HTR-8/SVneo (cell line): ENCODE data around the gene NDUFS2.

Source experiments
- DNase-seq: peaks from one replicate; pipeline ENCODE4 v3.0.0; 2011; ENCODE audit warnings: low spot score, mixed read lengths; ENCODE audit not compliant: insufficient read length
- FAIRE-seq: peaks from 2 replicates; lab custom pipeline; 2011; peaks lifted over from hg19 to GRCh38; lab: Jason Lieb, UNC

The NDUFS2 gene

DNA sequence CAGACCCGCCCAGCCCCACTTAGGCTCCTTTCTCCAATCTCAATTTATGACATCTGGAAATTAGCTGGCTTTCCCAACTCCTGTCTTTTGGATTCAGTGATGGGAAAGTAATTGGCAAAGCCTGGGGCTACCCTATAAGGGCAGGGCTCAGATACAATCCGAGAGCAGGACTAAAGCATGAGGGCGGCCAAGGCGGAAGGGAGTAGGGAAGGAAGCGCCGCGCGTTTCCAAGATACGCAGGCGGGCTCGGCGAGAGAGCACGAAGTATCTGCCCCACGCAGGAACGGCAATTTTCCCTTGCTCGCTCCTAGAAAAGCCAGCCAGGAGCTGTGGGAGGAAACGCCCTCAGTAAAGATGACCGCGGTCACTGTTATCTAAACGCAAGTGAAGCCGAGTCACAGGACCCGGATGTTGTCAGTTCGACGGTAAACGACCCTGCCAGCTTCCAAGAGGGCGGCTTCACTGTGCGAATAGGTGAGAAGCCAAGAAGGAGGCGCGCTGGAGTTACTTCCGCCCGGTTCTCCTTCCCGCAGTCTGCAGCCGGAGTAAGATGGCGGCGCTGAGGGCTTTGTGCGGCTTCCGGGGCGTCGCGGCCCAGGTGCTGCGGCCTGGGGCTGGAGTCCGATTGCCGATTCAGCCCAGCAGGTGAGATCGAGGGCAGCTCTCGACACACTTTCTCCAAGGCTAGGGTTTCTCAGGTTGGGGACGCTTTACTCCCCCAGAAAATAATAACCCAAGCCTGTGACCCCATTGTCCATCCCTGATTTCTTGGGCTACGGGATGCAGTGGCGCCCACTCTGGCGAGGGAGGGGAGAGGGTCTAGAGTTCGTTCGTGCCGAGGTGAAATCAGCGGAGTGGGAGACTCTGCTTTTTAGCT lies at the start of gene NDUFS2:
Gene NDUFS2 (plus strand): TSS at position 532 of the 877 bp plus-strand sequence. CDS start 19 bp downstream, at position 551.
- DNase-seq (peak; percentile 86), FAIRE-seq (no peak)

DNA sequence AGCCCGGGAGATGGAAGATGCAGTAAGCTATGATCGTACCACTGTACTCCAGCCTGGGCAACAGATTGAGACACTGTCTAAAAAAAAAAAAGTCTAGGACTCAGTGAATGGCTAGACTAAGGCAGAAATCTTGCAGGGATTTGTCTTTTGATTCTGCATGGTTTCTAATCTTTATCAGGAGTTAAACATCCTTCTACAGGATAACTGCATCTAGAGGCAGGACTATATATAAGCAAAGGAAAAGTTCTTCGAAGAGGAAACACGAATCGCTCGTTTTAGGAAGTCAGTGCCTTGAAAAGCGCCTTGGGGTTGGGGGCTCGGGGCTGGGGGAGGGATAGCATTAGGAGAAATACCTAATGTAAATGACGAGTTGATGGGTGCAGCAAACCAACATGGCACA lies 49.0 kb upstream of the NDUFS2 start:
- FAIRE-seq = no peak
- DNase-seq = no peak

DNA sequence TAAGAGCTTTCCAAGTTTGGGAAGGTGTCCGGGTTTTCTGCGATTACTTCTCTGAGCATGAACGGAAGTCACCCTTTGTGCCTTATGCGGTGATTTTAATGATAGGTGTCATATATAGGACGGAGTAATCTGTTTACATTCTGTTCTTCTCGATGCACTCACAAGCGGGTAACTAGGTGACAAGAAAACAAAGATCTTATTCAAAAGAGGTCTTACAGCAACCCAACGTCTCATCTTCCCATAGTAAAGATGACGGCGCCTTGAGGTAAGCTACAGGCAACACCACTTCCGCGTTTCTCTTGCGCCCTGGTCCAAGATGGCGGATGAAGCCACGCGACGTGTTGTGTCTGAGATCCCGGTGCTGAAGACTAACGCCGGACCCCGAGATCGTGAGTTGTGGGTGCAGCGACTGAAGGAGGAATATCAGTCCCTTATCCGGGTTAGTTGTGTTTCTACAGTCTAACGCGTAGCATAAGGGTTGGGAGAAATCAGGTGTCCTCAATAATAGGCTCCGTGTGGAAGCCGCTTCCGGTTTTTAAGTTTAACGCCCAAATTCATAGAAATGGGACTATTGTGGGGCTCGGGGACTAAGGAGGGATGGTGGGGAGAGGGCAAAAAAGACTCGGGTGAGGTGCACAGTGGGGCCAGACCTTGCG lies 48.4 kb upstream of the NDUFS2 start, which contains the start of gene UFC1:
Gene UFC1 (plus strand): TSS at position 297 of the 656 bp plus-strand sequence. CDS start 20 bp downstream, at position 317.
- FAIRE-seq = no peak
- peak; percentile 74 for DNase-seq

DNA sequence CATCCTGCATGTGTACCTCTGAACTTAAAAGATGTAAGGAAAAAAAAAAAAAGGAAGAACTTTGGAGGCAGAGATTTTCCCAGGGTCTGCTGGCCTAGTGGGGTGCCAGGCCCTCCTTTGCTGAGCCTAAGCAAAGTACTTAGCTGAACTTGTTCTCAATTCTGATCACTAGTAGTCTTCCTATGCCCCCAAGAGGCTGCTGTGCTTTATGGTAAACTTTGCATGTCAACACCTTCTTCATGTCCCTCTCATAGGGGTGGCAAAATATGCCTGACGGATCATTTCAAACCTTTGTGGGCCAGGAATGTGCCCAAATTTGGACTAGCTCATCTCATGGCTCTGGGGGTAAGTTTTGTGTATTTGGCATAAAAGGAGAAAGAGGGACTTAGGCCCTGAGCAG lies 44.3 kb upstream of the NDUFS2 start:
- FAIRE-seq = no peak

DNA sequence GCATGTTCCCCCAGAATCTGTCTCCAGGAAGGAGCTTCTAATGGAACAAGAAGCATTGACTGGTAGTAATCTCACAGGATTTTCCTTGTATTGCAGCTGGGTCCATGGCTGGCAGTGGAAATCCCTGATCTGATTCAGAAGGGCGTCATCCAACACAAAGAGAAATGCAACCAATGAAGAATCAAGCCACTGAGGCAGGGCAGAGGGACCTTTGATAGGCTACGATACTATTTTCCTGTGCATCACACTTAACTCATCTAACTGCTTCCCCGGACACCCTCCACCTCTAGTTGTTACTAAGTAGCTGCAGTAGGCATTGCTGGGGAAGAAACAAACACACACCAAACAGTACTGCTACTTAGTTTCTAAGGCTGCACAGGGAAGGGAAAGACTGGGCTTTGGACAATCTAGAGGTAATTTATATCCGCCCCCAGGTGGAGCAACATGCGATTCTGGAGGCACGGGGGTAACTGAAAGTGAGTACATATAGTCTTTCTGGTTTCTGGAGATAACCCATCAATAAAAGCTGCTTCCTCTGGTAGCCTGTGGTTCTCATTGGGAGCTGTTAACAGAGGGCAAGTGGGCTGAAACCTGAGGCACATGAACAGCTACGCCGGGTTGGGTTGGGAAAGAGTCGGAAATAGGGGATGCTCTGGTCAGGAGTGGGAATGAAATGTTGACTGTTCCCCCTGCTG lies 43.7 kb upstream of the NDUFS2 start:
- no peak for DNase-seq
- no peak for FAIRE-seq

More for the DNA sequence above, 44.3 kb upstream of the NDUFS2 start:
- no peak for DNase-seq

DNA sequence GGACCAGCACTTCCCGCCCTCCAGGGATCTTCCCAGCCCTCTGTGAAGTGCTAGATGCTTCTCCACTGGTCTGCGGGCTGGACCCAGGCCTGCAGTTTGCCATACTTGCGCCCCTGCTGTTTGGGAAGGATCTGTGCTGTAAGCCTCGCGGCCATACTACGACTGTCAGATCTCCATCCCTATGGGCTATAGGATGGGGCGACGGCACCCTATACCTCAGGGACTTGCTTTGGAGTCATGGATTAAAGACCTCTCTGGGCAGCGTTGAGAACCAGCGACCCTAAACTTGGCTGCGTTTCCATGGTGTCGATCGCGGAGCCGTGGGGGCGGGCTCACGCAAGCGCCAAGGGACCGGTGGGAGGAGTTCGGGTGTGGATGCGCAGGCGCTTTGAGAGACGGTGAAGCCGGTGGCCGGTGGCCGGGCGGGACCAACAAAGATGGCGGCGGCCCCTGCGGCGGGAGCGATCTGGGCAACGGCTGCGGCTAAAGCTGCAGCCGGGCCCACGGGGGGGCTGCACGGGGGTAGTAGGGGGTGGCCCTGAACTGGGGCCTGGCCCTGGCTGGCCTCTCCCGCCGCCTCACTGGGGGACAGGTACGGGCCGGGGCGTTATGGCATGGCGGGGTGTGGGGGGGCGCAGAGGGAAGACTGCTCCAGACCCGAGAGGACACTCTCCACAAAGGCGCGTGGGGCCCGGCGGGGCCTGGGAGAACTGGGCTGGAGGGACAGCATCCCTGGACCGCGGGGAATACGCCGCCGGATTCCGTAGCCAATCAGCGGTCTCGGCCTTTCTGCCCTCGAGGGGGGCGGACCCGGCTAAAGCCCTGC lies 42.9 kb upstream of the NDUFS2 start, which contains the start of gene USP21:
Gene USP21 (plus strand): TSS at position 414 of the 826 bp plus-strand sequence. CDS start 1,141 bp downstream, outside the sequence.
- FAIRE-seq = no peak

DNA sequence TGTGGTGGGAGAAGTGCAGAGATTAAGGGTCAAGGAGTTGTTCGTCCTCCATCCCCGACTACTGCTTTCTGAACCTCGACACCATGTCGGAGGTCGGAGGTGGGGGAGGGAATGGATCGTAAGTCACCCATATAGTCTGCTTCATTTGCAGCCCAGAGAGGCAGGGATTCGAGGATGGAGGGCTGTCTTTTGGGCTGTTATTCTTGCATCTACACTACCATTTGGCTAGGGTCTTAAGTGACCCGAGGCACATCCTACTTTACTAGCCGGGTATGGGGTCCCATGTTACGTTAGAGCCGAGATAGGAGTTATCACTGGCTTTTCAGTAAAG lies 42.3 kb upstream of the NDUFS2 start:
- FAIRE-seq (no peak), DNase-seq (no peak)

More for the DNA sequence above, 42.9 kb upstream of the NDUFS2 start, which contains the start of gene USP21:
- DNase-seq = peak; percentile 88

DNA sequence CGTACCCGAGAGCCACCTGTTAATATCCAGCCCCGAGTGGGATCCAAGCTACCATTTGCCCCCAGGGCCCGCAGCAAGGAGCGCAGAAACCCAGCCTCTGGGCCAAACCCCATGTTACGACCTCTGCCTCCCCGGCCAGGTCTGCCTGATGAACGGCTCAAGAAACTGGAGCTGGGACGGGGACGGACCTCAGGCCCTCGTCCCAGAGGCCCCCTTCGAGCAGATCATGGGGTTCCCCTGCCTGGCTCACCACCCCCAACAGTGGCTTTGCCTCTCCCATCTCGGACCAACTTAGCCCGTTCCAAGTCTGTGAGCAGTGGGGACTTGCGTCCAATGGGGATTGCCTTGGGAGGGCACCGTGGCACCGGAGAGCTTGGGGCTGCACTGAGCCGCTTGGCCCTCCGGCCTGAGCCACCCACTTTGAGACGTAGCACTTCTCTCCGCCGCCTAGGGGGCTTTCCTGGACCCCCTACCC lies 41.5 kb upstream of the NDUFS2 start:
- no peak for FAIRE-seq
- DNase-seq = no peak

DNA sequence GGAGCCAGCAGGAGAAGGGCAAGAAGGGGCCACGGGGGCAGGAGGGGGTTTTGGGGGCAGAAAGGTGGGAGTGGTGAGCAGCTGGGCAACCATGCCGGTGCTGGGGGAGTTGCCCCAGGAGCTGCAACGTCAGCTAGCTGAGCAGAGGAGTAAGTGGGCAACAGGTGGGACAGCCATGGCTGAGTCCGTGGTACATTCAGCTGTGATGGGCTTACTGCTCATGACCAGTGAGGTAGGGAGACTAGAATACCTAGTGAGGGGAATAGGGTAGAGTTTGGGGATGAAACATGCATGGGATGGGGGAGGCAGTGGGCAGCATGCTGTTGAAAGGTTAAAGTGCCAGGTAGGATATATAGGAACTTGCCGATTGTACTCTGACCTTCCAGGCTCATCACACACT lies 40.5 kb upstream of the NDUFS2 start:
- FAIRE-seq = no peak
- DNase-seq = no peak

DNA sequence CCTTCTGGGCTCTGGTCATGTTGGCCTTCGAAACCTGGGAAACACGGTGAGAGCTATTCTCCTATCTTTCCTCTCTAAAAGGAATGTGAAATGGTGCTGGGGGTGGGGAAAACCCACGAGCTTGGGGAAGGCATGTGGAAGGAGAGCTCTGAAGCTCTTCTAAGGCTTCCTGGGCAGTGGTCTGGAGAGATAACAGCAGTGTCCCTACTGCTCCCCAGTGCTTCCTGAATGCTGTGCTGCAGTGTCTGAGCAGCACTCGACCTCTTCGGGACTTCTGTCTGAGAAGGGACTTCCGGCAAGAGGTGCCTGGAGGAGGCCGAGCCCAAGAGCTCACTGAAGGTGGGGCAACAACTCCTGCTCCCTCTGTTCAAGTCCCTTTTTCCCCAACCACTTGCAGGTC lies 40.1 kb upstream of the NDUFS2 start:
- DNase-seq = no peak
- no peak for FAIRE-seq

DNA sequence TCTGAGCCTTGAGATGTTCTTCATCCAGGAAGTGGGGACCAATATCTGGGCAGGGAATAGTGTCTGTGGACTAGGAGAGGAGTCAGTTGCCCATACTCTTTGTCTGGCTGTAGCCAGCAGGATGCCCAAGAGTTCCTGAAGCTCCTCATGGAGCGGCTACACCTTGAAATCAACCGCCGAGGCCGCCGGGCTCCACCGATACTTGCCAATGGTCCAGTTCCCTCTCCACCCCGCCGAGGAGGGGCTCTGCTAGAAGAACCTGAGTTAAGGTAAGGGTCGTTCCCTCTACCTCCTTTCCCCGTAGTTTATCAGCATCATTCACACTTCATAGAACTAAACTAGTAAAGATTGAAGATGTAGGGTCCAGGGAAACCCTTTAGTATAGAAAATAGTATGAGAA lies 39.4 kb upstream of the NDUFS2 start:
- FAIRE-seq = no peak
- DNase-seq = no peak

DNA sequence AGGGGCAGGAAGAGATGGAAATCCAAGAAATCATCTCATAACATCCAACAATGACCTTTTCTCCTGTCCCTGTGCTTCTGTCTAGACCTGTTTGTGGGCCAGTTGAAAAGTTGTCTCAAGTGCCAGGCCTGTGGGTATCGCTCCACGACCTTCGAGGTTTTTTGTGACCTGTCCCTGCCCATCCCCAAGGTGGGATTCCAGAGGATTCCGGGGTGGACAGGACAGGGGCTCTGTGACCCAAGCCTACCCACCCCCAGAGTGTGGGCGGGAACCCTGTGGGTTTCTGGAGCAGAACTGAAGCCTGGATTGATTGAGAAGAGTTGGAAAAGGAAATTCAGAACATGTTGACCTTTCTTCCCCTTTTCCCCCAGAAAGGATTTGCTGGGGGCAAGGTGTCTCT lies 38.4 kb upstream of the NDUFS2 start:
- FAIRE-seq (no peak), DNase-seq (no peak)

DNA sequence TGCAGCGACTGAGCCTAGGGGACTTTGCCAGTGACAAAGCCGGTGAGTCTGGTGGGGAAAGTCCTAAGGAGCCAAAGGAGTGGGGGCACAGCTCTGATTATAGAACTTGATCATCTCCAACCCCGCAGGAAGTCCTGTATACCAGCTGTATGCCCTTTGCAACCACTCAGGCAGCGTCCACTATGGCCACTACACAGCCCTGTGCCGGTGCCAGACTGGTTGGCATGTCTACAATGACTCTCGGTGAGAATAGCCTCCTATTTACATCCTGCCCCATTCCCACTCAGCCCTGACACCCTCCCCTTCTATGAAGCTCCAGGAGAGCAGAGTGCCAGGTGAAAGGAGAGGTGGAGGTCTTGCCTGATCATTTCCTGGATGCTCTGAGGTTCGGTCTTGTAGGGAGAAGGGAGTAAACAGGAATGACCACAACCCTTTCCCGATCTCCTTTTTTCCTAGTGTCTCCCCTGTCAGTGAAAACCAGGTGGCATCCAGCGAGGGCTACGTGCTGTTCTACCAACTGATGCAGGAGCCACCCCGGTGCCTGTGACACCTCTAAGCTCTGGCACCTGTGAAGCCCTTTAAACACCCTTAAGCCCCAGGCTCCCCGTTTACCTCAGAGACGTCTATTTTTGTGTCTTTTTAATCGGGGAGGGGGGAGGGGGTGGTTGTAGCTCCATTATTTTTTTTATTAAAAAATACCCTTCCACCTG lies 37.1 kb upstream of the NDUFS2 start:
- FAIRE-seq = no peak
- DNase-seq = no peak

DNA sequence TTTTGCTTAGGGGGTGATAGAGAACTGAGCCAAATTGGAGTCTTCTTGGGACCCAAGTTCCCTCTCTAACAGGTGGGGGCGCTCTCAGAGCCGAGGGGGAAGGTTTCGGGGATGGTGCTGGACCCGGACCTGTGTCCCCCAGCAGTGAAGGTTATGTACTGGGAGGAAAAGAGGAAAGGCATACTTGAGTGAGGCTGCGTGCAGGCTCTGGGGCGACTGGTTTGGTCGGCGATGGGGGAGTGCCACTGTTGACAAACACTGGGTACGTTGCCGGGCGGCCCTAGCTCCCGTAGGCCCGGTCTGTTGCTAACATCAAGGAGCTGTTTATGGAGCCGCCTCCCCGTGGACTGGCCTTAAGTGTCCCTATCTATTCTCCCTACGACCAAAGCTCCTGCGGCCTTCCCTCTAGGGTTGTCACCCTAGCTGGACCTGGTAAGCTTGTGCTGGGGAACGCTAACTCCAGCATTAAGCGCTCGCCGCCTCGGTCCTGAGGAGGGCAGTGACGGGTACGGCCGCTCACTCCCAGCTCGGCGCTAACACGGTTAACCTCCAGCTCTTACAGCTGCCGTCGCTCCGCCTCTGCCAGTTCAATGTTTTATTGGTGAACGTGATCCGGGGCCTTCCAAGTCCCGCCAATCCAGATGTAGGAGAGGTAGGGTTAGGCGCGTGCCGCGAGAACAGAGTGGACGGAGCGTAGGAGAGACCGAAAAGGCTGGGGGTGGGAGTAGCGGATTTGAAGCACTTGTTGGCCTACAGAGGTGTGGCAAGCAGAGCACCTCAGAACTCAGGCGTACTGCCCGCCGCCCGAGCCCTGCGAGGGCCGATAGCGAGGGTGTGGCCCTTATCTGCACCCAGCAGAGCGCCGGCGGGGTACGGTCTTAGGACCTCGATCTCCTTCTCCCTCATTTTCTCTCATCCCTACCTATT lies 36.2 kb upstream of the NDUFS2 start, which contains the start of gene PPOX:
Gene PPOX (plus strand): TSS at position 685 of the 927 bp plus-strand sequence. CDS start 422 bp downstream, outside the sequence.
- peak; percentile 87 for DNase-seq
- no peak for FAIRE-seq

DNA sequence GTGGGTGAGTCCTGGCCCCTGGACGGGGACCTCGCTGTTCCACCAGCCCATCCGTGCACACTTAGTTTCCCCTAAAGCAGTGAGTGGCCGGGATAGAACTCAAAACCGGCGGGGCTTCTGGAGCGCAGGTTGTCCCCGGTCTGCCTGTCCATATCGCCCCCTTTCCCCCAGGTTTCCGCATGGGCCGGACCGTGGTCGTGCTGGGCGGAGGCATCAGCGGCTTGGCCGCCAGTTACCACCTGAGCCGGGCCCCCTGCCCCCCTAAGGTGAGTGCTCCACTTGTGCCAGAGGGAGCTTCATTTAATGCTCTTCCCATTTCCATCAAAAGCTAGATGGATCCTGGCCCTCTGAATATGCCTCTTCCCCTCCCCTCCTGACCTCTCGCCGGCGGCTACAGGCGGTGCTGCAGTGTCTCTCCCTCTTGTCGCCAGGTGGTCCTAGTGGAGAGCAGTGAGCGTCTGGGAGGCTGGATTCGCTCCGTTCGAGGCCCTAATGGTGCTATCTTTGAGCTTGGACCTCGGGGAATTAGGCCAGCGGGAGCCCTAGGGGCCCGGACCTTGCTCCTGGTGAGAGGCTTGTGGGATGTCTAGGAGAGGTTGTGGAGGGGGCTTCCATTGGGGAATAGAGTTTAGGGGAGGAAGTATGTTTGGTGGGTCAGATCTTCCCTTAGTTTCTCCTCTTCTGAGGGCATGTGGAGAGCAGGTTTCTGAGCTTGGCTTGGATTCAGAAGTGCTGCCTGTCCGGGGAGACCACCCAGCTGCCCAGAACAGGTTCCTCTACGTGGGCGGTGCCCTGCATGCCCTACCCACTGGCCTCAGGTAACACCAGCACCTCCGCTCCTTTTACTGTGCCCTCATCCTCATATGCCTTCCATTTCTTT lies 35.3 kb upstream of the NDUFS2 start:
- DNase-seq (no peak), FAIRE-seq (no peak)

DNA sequence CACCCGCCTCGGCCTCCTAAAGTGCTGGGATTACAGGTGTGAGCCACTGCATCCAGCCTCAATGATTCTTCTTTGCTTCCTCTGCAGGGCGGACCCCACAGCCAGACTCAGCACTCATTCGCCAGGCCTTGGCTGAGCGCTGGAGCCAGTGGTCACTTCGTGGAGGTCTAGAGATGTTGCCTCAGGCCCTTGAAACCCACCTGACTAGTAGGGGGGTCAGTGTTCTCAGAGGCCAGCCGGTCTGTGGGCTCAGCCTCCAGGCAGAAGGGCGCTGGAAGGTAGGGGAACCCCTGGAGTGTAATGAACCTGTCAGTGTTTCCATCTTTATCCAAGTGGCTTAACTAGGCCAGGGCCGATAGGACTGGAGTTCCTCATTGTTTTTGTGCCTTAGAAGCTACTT lies 33.3 kb upstream of the NDUFS2 start:
- DNase-seq (no peak), FAIRE-seq (no peak)

DNA sequence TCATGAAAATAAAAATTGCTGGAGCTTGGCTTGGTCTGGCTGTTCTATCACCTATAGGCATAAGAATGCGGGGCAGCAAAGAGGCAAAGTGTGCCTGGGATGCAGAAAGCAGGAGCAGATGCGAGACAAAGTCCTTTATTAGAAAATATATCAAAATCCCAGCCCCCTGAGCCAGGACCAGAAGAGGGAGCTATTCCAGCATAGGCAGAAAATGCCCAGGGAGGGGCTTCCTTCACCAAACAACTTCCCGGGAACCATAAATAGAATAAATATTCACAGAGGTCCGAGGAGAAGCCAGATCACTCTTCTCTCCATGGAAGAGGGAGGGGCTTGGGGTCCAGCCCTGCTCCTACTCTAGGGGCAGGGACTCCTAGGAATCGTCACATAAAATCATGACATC lies 31.0 kb upstream of the NDUFS2 start:
- FAIRE-seq = no peak

More for the DNA sequence above, 31.0 kb upstream of the NDUFS2 start:
- no peak for DNase-seq
